SK-N-SH (cell line): ENCODE results near the gene ABCC4. TPM values are rescaled to one million over a fixed set of nuclear protein-coding genes. Genes with fewer than 3 reads are reported as not detected.

Experiments used
- CTCF ChIA-PET: fragments of 300-600, 350-600 bp; formaldehyde crosslinking; extraction: SDS; loops from one replicate; lab custom pipeline; 2021; lab: Yijun Ruan, JAX
- POLR2A ChIA-PET: fragments of 350-600 bp; sonication (Branson Sonifier 250); formaldehyde crosslinking; extraction: SDS; loops from one replicate; lab custom pipeline; 2020; ENCODE audit warnings: antibody characterized with exemption, inconsistent platforms; lab: Yijun Ruan, JAX
- DNase-seq: peaks from one replicate; pipeline ENCODE4 v3.0.0; 2012
- H2AFZ ChIP-seq: fragments of 200-600 bp; sonication (generic); 2 replicates; pipeline ENCODE4 v1.8.1; 2016; ENCODE audit warnings: antibody characterized with exemption, mild to moderate bottlenecking, low read depth
- H3F3A ChIP-seq: fragments of 200-600 bp; sonication (generic); replicated peaks from 2 replicates; pipeline ENCODE3; 2016; ENCODE audit warnings: antibody characterized with exemption, mild to moderate bottlenecking; ENCODE audit not compliant: insufficient read depth
- H3K27ac ChIP-seq, 2 experiments: fragments of 200-500 bp in 1 of 2; fragments of 200-600 bp in 1 of 2; sonication (Bioruptor generic) in 1 of 2; sonication (generic), shearing (Covaris generic) in 1 of 2; 2 replicates each; pipeline versions ENCODE4 v1.5.1 to v1.6.1; 2014 to 2016; ENCODE audit warnings: low read depth in 2 of 2, inconsistent platforms in 1 of 2, low read length in 1 of 2, mild to moderate bottlenecking in 1 of 2, mixed read lengths in 1 of 2
- H3K27me3 ChIP-seq: fragments of 200-600 bp; sonication (generic), shearing (Covaris generic); 2 replicates; pipeline ENCODE4 v1.6.1; 2016; ENCODE audit warnings: mixed run types; ENCODE audit not compliant: insufficient read depth
- H3K36me3 ChIP-seq, 2 experiments: fragments of 200-500 bp in 1 of 2; fragments of 200-600 bp in 1 of 2; sonication (Bioruptor generic) in 1 of 2; sonication (generic) in 1 of 2; replicated peaks in 1 of 2; 2 replicates each; pipeline versions ENCODE3 to v1.5.1; 2014 to 2016; ENCODE audit warnings: low read length in 1 of 2, mild to moderate bottlenecking in 1 of 2; ENCODE audit not compliant: insufficient read depth in 2 of 2, control insufficient read depth in 1 of 2
- H3K4me1 ChIP-seq, 2 experiments: fragments of 200-500 bp in 1 of 2; fragments of 200-600 bp in 1 of 2; sonication (Bioruptor generic) in 1 of 2; sonication (generic), shearing (Covaris generic) in 1 of 2; 2 replicates each; pipeline versions ENCODE4 v1.5.1 to v1.6.1; 2014 to 2016; ENCODE audit warnings: low read depth in 1 of 2, low read length in 1 of 2, mixed run types in 1 of 2; ENCODE audit not compliant: insufficient read depth in 2 of 2, control insufficient read depth in 1 of 2
- H3K4me2 ChIP-seq: fragments of 200-600 bp; sonication (generic), shearing (Covaris generic); 2 replicates; pipeline ENCODE4 v1.6.1; 2017; ENCODE audit warnings: mixed run types
- H3K4me3 ChIP-seq, 2 experiments: fragments of 200-500 bp in 1 of 2; fragments of 200-600 bp in 1 of 2; sonication (Bioruptor generic) in 1 of 2; sonication (generic), shearing (Covaris generic) in 1 of 2; 2 replicates each; pipeline versions ENCODE4 v1.5.1 to v1.8.1; 2014 to 2016; ENCODE audit warnings: low read depth in 2 of 2, inconsistent platforms in 1 of 2, low read length in 1 of 2, mild to moderate bottlenecking in 1 of 2, mixed read lengths in 1 of 2, moderate library complexity in 1 of 2
- H3K79me2 ChIP-seq: fragments of 200-600 bp; sonication (generic); 2 replicates; pipeline ENCODE4 v1.8.1; 2017; ENCODE audit warnings: mild to moderate bottlenecking; ENCODE audit not compliant: insufficient read depth
- H3K9ac ChIP-seq: fragments of 200-600 bp; sonication (generic); 2 replicates; pipeline ENCODE4 v1.6.1; 2017; ENCODE audit warnings: mixed run types
- H3K9me2 ChIP-seq: fragments of 200-600 bp; sonication (generic); 2 replicates; pipeline ENCODE4 v1.6.1; 2017; ENCODE audit warnings: mixed run types
- H3K9me3 ChIP-seq: fragments of 200-600 bp; sonication (generic); 2 replicates; pipeline ENCODE4 v1.6.1; 2017; ENCODE audit warnings: mixed run types, mild to moderate bottlenecking, moderate library complexity
- H4K20me1 ChIP-seq: fragments of 200-600 bp; sonication (generic); 2 replicates; pipeline ENCODE4 v1.6.1; 2017; ENCODE audit warnings: mild to moderate bottlenecking, mixed run types; ENCODE audit not compliant: insufficient read depth
- CHD2 ChIP-seq: fragments of 150-350 bp; IDR thresholded peaks from 2 replicates; pipeline ENCODE4 v1.6.1; 2018; ENCODE audit warnings: low read length; ENCODE audit not compliant: partially characterized antibody
- CTCF ChIP-seq: fragments of 200-600 bp; sonication (generic); IDR thresholded peaks from 2 replicates; pipeline ENCODE4 v1.6.1; 2017; ENCODE audit warnings: antibody characterized with exemption, mild to moderate bottlenecking, moderate library complexity
- EP300 ChIP-seq, 2 experiments: IDR thresholded peaks; 2 replicates each; pipeline versions ENCODE4 v1.4.0 to v1.6.1; 2012; ENCODE audit warnings: borderline replicate concordance in 1 of 2, low read depth in 1 of 2, low read length in 1 of 2
- IRF3 ChIP-seq: fragments of 150-350 bp; IDR thresholded peaks from 2 replicates; pipeline ENCODE4 v1.6.1; 2016; ENCODE audit warnings: mild to moderate bottlenecking, low read depth, low read length
- MAX ChIP-seq: IDR thresholded peaks from 2 replicates; pipeline ENCODE4 v1.4.0; 2012; ENCODE audit warnings: low read depth
- NFIC ChIP-seq: IDR thresholded peaks from 2 replicates; pipeline ENCODE4 v1.4.0; 2012; ENCODE audit warnings: borderline replicate concordance
- PBX3 ChIP-seq: IDR thresholded peaks from 2 replicates; pipeline ENCODE4; 2012
- POLR2AphosphoS5 ChIP-seq: IDR thresholded peaks from 2 replicates; pipeline ENCODE4 v1.6.1; 2012; ENCODE audit warnings: low read depth, low read length
- TAF1 ChIP-seq: IDR thresholded peaks from 2 replicates; pipeline ENCODE4 v1.6.1; 2012; ENCODE audit warnings: low read depth, mild to moderate bottlenecking, low read length, moderate library complexity, borderline replicate concordance
- TCF12 ChIP-seq: IDR thresholded peaks from 2 replicates; pipeline ENCODE4 v1.4.0; 2012
- TEAD4 ChIP-seq: IDR thresholded peaks from 2 replicates; pipeline ENCODE4 v1.4.0; 2012; ENCODE audit warnings: mild to moderate bottlenecking, borderline replicate concordance; ENCODE audit not compliant: insufficient read depth
- USF1 ChIP-seq: IDR thresholded peaks from 2 replicates; pipeline ENCODE4 v1.4.0; 2012; ENCODE audit warnings: low read depth, borderline replicate concordance
- USF2 ChIP-seq: fragments of 150-350 bp; IDR thresholded peaks from 2 replicates; pipeline ENCODE4 v1.6.1; 2017; ENCODE audit warnings: antibody characterized with exemption, low read length, low read depth, borderline replicate concordance
- WGBS: methylation state at CpG from one replicate; pipeline ENCODE4 v1.1.6; 2017; ENCODE audit warnings: low lambda C conversion rate; 5-methylcytosine and 5-hydroxymethylcytosine counted together
- polyA plus RNA-seq, 3 experiments: library from polyadenylated mRNA; depleted of rRNA; stranded (reverse); fragments of >200 nt; gene quantifications; 2 replicates each; pipeline ENCODE4 v1.2.3, GENCODE V29; 2012

Gene ABCC4
- polyA plus RNA-seq, 1 of the 3 experiments (the other 2 are of a cell fraction) = 7.8 TPM

GRCh38 chr13:94992036-94992960 is 309.0 kb downstream of the ABCC4 start:
- Histone ChIP-seq H3K36me3 (no peaks in the 10 kb centered on the region), H4K20me1 (no peaks in the 10 kb centered on the region), H3K4me2 (no peak overlapping the region), H3K4me3 (no peak overlapping the region), H3K27me3 (no peaks in the 10 kb centered on the region), H3F3A (no peaks in the 10 kb centered on the region), H3K9me2 (no peaks in the 10 kb centered on the region), H3K4me1 (no peaks in the 10 kb centered on the region), H3K9me3 (no peaks in the 10 kb centered on the region), H3K79me2 (no peaks in the 10 kb centered on the region), H2AFZ (no peak overlapping the region), H3K27ac (no peak overlapping the region), H3K9ac (no peak overlapping the region)
- no peak for DNase-seq
- ChIA-PET CTCF (no interaction called here), POLR2A (no interaction called here)
- 56% methylated on average over 9 of the region's 9 CpGs for WGBS
- TF ChIP-seq POLR2AphosphoS5 (no peak), IRF3 (no peak), USF1 (no peak), USF2 (no peak), MAX (no peak), NFIC (no peak), PBX3 (no peak), TCF12 (no peak), TEAD4 (no peak)

- ChIA-PET CTCF (interaction anchor here (1.6 kb wide), 2 partner anchors 13 to 17 kb away, joined by 3 to 4 read pairs; no protein-coding TSS in a partner anchor), POLR2A (no interaction called here)
- no peaks in the 10 kb centered on the region for H3K9me2 ChIP-seq
- H3K27ac ChIP-seq = no peak overlapping the region
- TF ChIP-seq CHD2 (no peak), USF2 (no peak), TAF1 (no peak), TEAD4 (no peak), CTCF (0 out of 2 replicates have a peak, but pooled peaks have one; percentile 7), EP300 (IDR thresholded peaks at IDR 0.05; ENCODE audit: borderline replicate concordance in 1 of 2, low read depth in 1 of 2, low read length in 1 of 2) (no peak)
- H3K27me3 ChIP-seq = no peaks in the 10 kb centered on the region
- no peaks in the 10 kb centered on the region for H3K36me3 ChIP-seq
- H3K4me1 ChIP-seq = no peaks in the 10 kb centered on the region
- H3K4me3 ChIP-seq = no peak overlapping the region
- no peaks in the 10 kb centered on the region for H3K9me3 ChIP-seq
- no peaks in the 10 kb centered on the region for H4K20me1 ChIP-seq
- no peak overlapping the region for H3K9ac ChIP-seq
- H3K4me2 ChIP-seq = no peak overlapping the region
- H2AFZ ChIP-seq = no peak overlapping the region
- H3K79me2 ChIP-seq = no peaks in the 10 kb centered on the region
- H3F3A ChIP-seq = no peaks in the 10 kb centered on the region
- DNase-seq = no peak
- 42% methylated on average over 3 of the region's 3 CpGs for WGBS
Observed at GRCh38 chr13:94988654-94989053, 312.6 kb downstream of the ABCC4 start.
